H9 (cell line): ENCODE measurements around the gene MYB. TPM values are rescaled to one million over a fixed set of nuclear protein-coding genes. Genes with fewer than 3 reads are reported as not detected.

Source experiments
- DNase-seq: peaks from one replicate; pipeline ENCODE4 v3.0.0-alpha.2; 2017
- H2AFZ ChIP-seq: one replicate; pipeline ENCODE4 v1.6.1; 2013; ENCODE audit warnings: mild to moderate bottlenecking, low read length, control low read depth, moderate library complexity
- H2AK5ac ChIP-seq: 2 replicates; pipeline ENCODE4 v1.6.1; 2013; ENCODE audit warnings: low read length, control low read depth, mixed read lengths; ENCODE audit not compliant: insufficient read length
- H2BK120ac ChIP-seq: one replicate; pipeline ENCODE4 v1.6.1; 2013; ENCODE audit warnings: low read depth, mild to moderate bottlenecking, low read length, control low read depth, inconsistent platforms; ENCODE audit not compliant: poor library complexity, severe bottlenecking
- H2BK12ac ChIP-seq: 2 replicates; pipeline ENCODE4 v1.6.1; 2013; ENCODE audit warnings: low read length, control low read depth, mixed read lengths, low read depth; ENCODE audit not compliant: insufficient read length
- H2BK15ac ChIP-seq: 2 replicates; pipeline ENCODE4 v1.6.1; 2013; ENCODE audit warnings: low read depth, low read length, control low read depth
- H2BK20ac ChIP-seq: one replicate; pipeline ENCODE4 v1.6.1; 2013; ENCODE audit warnings: low read depth, mild to moderate bottlenecking, low read length, control low read depth, inconsistent platforms; ENCODE audit not compliant: poor library complexity, severe bottlenecking
- H2BK5ac ChIP-seq: 2 replicates; pipeline ENCODE4 v1.6.1; 2013; ENCODE audit warnings: low read length, control low read depth, mixed read lengths; ENCODE audit not compliant: insufficient read length
- H3K14ac ChIP-seq: 2 replicates; pipeline ENCODE4 v1.6.1; 2013; ENCODE audit warnings: low read length, control low read depth; ENCODE audit not compliant: insufficient read depth
- H3K18ac ChIP-seq: 2 replicates; pipeline ENCODE4 v1.6.1; 2013; ENCODE audit warnings: low read depth, mild to moderate bottlenecking, mixed read lengths, low read length, control low read depth; ENCODE audit not compliant: insufficient read length
- H3K23ac ChIP-seq: 2 replicates; pipeline ENCODE4 v1.6.1; 2013; ENCODE audit warnings: low read length, control low read depth, mixed read lengths, low read depth; ENCODE audit not compliant: insufficient read length
- H3K23me2 ChIP-seq: 2 replicates; pipeline ENCODE4 v1.6.1; 2013; ENCODE audit warnings: low read depth, mild to moderate bottlenecking, mixed read lengths, low read length, control low read depth; ENCODE audit not compliant: insufficient read length, poor library complexity, severe bottlenecking
- H3K27ac ChIP-seq: 2 replicates; pipeline ENCODE4 v1.5.1; 2013; ENCODE audit warnings: low read length, control low read depth, mixed read lengths, low read depth; ENCODE audit not compliant: insufficient read length
- H3K27me3 ChIP-seq: 2 replicates; pipeline ENCODE4 v1.6.1; 2013; ENCODE audit warnings: low read length, control low read depth, inconsistent platforms; ENCODE audit not compliant: insufficient read depth
- H3K4ac ChIP-seq: 2 replicates; pipeline ENCODE4 v1.6.1; 2013; ENCODE audit warnings: low read depth, mild to moderate bottlenecking, control low read depth, inconsistent platforms, low read length, moderate library complexity
- H3K4me1 ChIP-seq: 2 replicates; pipeline ENCODE4 v1.6.1; 2013; ENCODE audit warnings: low read length, control low read depth, inconsistent platforms; ENCODE audit not compliant: insufficient read depth
- H3K4me2 ChIP-seq: 2 replicates; pipeline ENCODE4 v1.6.1; 2013; ENCODE audit warnings: low read length, control low read depth, mixed read lengths; ENCODE audit not compliant: insufficient read length, insufficient read depth
- H3K56ac ChIP-seq: 2 replicates; pipeline ENCODE4 v1.6.1; 2013; ENCODE audit warnings: low read depth, mild to moderate bottlenecking, mixed read lengths, low read length, control low read depth; ENCODE audit not compliant: insufficient read length
- H3K79me1 ChIP-seq: 2 replicates; pipeline ENCODE4 v1.6.1; 2013; ENCODE audit warnings: low read depth, mild to moderate bottlenecking, moderate library complexity, low read length, control low read depth, inconsistent platforms; ENCODE audit not compliant: insufficient read depth, poor library complexity, severe bottlenecking
- H3K79me2 ChIP-seq: 2 replicates; pipeline ENCODE4 v1.6.1; 2013; ENCODE audit warnings: low read length, control low read depth, inconsistent platforms; ENCODE audit not compliant: insufficient read depth
- H3K9ac ChIP-seq: 2 replicates; pipeline ENCODE4 v1.6.1; 2013; ENCODE audit warnings: low read length, control low read depth, mixed read lengths; ENCODE audit not compliant: insufficient read length; ENCODE audit errors: extremely low read depth
- H3K9me3 ChIP-seq: one replicate; pipeline ENCODE4 v1.6.1; 2013; ENCODE audit warnings: low read depth, low read length, inconsistent platforms; ENCODE audit not compliant: control insufficient read depth
- H3T11ph ChIP-seq: one replicate; pipeline ENCODE4 v1.6.1; 2013; ENCODE audit warnings: mild to moderate bottlenecking, low read length, control low read depth, inconsistent platforms
- H4K20me1 ChIP-seq: one replicate; pipeline ENCODE4 v1.6.1; 2013; ENCODE audit not compliant: control insufficient read depth, insufficient read length, insufficient read depth
- H4K5ac ChIP-seq: 2 replicates; pipeline ENCODE4 v1.6.1; 2013; ENCODE audit warnings: low read depth, mild to moderate bottlenecking, mixed read lengths, low read length, control low read depth; ENCODE audit not compliant: insufficient read length
- H4K8ac ChIP-seq: replicated peaks from 2 replicates; pipeline ENCODE4 v1.6.1; 2013; ENCODE audit warnings: low read length, control low read depth, mixed read lengths, low read depth; ENCODE audit not compliant: insufficient read length
- H4K91ac ChIP-seq: 2 replicates; pipeline ENCODE4 v1.6.1; 2013; ENCODE audit warnings: low read depth, mild to moderate bottlenecking, moderate library complexity, mixed read lengths, low read length, control low read depth; ENCODE audit not compliant: insufficient read length
- H3K27ac Mint-ChIP-seq, 3 experiments: 2 replicates in 2 of 3; 3 replicates in 1 of 3; pipeline ENCODE4 v1.8.0; 2020 to 2021; ENCODE audit warnings: mixed read lengths in 3 of 3, mild to moderate bottlenecking in 1 of 3, moderate library complexity in 1 of 3
- H3K27me3 Mint-ChIP-seq: 2 replicates; pipeline ENCODE4 v1.8.0; 2021; ENCODE audit warnings: low read depth, mild to moderate bottlenecking, moderate library complexity, mixed read lengths
- H3K36me3 Mint-ChIP-seq, 3 experiments: 2 replicates in 2 of 3; 3 replicates in 1 of 3; pipeline ENCODE4 v1.8.0; 2020 to 2021; ENCODE audit warnings: low read depth in 3 of 3, mixed read lengths in 3 of 3; ENCODE audit not compliant: insufficient read depth in 1 of 3
- H3K4me1 Mint-ChIP-seq, 2 experiments: 2 replicates each; pipeline ENCODE4 v1.8.0; 2020; ENCODE audit warnings: mixed read lengths in 2 of 2
- H3K4me3 Mint-ChIP-seq, 2 experiments: 2 replicates in 1 of 2; 3 replicates in 1 of 2; pipeline ENCODE4 v1.8.0; 2020 to 2021; ENCODE audit warnings: mild to moderate bottlenecking in 2 of 2, mixed read lengths in 2 of 2, moderate library complexity in 1 of 2
- H3K9me3 Mint-ChIP-seq, 2 experiments: 2 replicates in 1 of 2; 3 replicates in 1 of 2; pipeline ENCODE4 v1.8.0; 2020; ENCODE audit warnings: mild to moderate bottlenecking in 2 of 2, mixed read lengths in 2 of 2, moderate library complexity in 1 of 2
- CTCF ChIP-seq: fragments of 200-600 bp; sonication (generic); conservative IDR thresholded peaks from 3 replicates; pipeline ENCODE4 v1.8.0; 2021; ENCODE audit warnings: antibody characterized with exemption, mild to moderate bottlenecking
- WGBS: extraction: QIAGEN DNeasy Blood & Tissue Kit; methylation state at CpG from one replicate; pipeline ENCODE4 v1.1.7; 2013; ENCODE audit warnings: missing lambda C conversion rate, low lambda C conversion rate, mixed read lengths; ENCODE audit not compliant: insufficient read length; ENCODE audit errors: extremely low coverage; 5-methylcytosine and 5-hydroxymethylcytosine counted together
- total RNA-seq: library from RNA; stranded (reverse); gene quantifications from 2 replicates; pipeline ENCODE4 v1.2.1, GENCODE V29; 2021

The MYB gene
- total RNA-seq, 1 experiment from 2014 or later: 5.8 TPM

- H2BK5ac ChIP-seq: no peak overlapping the region
- H3K4me1 ChIP-seq: peaks cover 2% of the 10 kb centered on the region; the same call in 1 of the 2 replicates
- no peak overlapping the region for H2AK5ac ChIP-seq
- H3K9me3 Mint-ChIP-seq: peaks cover 0 to 3% of the 10 kb centered on the region in 2 experiments; a peak in 2 of 5 replicates
- no peak overlapping the region for H3K56ac ChIP-seq
- no peak overlapping the region for H3K9ac ChIP-seq
- no peak overlapping the region for H4K8ac ChIP-seq
- no peak overlapping the region for H3K23ac ChIP-seq
- no peaks in the 10 kb centered on the region for H3K79me1 ChIP-seq
- no CpG with 5 or more reads among the region's 2 CpGs for WGBS
- no peak overlapping the region for H2BK15ac ChIP-seq
- no peak overlapping the region for H2BK120ac ChIP-seq
- H3K23me2 ChIP-seq: peaks cover 23% of the 10 kb centered on the region
- H2AFZ ChIP-seq: no peak overlapping the region
- no peak overlapping the region for H3K4me2 ChIP-seq
- H3K79me2 ChIP-seq: no peaks in the 10 kb centered on the region
- H3K36me3 Mint-ChIP-seq: peaks cover 0 to 36% (median 26%) of the 10 kb centered on the region in 3 experiments; a peak in 5 of 7 replicates
- no peaks in the 10 kb centered on the region for H4K20me1 ChIP-seq
- H3K4ac ChIP-seq: no peak overlapping the region
- no peak overlapping the region for H3K14ac ChIP-seq
- no peak overlapping the region for H3K27ac ChIP-seq
- no peak for TF ChIP-seq CTCF
- no peak overlapping the region for H4K5ac ChIP-seq
- H4K91ac ChIP-seq: no peak overlapping the region
- no peak for DNase-seq
- H3K27me3 ChIP-seq: peaks cover 7% of the 10 kb centered on the region; the same call in 1 of the 2 replicates
- peaks cover 13 to 20% of the 10 kb centered on the region in 2 experiments; a peak in 3 of 4 replicates for H3K4me1 Mint-ChIP-seq
- no peak overlapping the region for H3K4me3 Mint-ChIP-seq
- H3K27ac Mint-ChIP-seq: peak overlapping the region in 1 of 3 experiments; percentile 4; a peak in 1 of 7 replicates
- no peaks in the 10 kb centered on the region for H3K9me3 ChIP-seq
- H2BK12ac ChIP-seq: no peak overlapping the region
- peaks cover 25% of the 10 kb centered on the region for H3K27me3 Mint-ChIP-seq
- H3K18ac ChIP-seq: no peak overlapping the region
- H2BK20ac ChIP-seq: no peak overlapping the region
- H3T11ph ChIP-seq: no peak overlapping the region
Measured at GRCh38 chr6:135186255-135186654, 5.1 kb downstream of the MYB start.
